HepG2 (cell line): ENCODE measurements around the gene CAVIN1. TPM values are rescaled to one million over a fixed set of nuclear protein-coding genes. Genes with fewer than 3 reads are reported as not detected.
A peak's percentile ranks its signal among the peaks of the same experiment; 100 is the strongest.

Experiments used
- EED ChIP-seq: sonication (generic); formaldehyde crosslinking; IDR thresholded peaks from 2 replicates; pipeline ENCODE4 v1.5.0; 2020; ENCODE audit warnings: mild to moderate bottlenecking, missing genetic modification reagents
- HCFC1 ChIP-seq: fragments of 150-350 bp; IDR thresholded peaks from 2 replicates; pipeline ENCODE4 v1.6.1; 2014; ENCODE audit warnings: low read depth, low read length
- HDAC1 ChIP-seq: sonication (generic); formaldehyde crosslinking; IDR thresholded peaks from 2 replicates; pipeline ENCODE4 v1.5.1; 2020; ENCODE audit warnings: mild to moderate bottlenecking, missing genetic modification reagents
- HNF4G ChIP-seq, 2 experiments: sonication (generic) in 1 of 2; formaldehyde crosslinking in 1 of 2; IDR thresholded peaks; 2 replicates each; pipeline versions ENCODE4 v1.4.0 to v1.6.1; 2011 to 2020; ENCODE audit warnings: borderline replicate concordance in 2 of 2, low read depth in 2 of 2, mild to moderate bottlenecking in 2 of 2, low read length in 1 of 2, missing genetic modification reagents in 1 of 2, moderate library complexity in 1 of 2
- HOXA7 ChIP-seq: sonication (generic); formaldehyde crosslinking; IDR thresholded peaks from 2 replicates; pipeline ENCODE4 v1.8.1; 2022; ENCODE audit warnings: mild to moderate bottlenecking, missing genetic modification reagents, moderate library complexity
- MAZ ChIP-seq, 2 experiments: sonication (generic) in 1 of 2; formaldehyde crosslinking in 1 of 2; IDR thresholded peaks; 2 replicates each; pipeline versions ENCODE4 v1.5.0 to v1.6.1; 2012 to 2020; ENCODE audit warnings: low read depth in 2 of 2, mild to moderate bottlenecking in 2 of 2, borderline replicate concordance in 1 of 2, improper control_type of control experiment in 1 of 2, low read length in 1 of 2, missing genetic modification reagents in 1 of 2, moderate library complexity in 1 of 2
- SIN3B ChIP-seq: fragments of 150-350 bp; IDR thresholded peaks from 2 replicates; pipeline ENCODE4 v1.6.1; 2014; ENCODE audit warnings: low read length
- SNAI1 ChIP-seq: sonication (generic); formaldehyde crosslinking; IDR thresholded peaks from 2 replicates; pipeline ENCODE4 v1.5.0; 2020; ENCODE audit warnings: mild to moderate bottlenecking, missing genetic modification reagents, borderline replicate concordance
- TAF15 ChIP-seq: fragments of 200-400 bp; formaldehyde crosslinking; IDR thresholded peaks from one replicate; pipeline ENCODE4 v1.6.1; 2018; ENCODE audit warnings: mild to moderate bottlenecking, low read depth, low read length; ENCODE audit not compliant: poor library complexity, severe bottlenecking
- ZBTB42 ChIP-seq: sonication (generic); formaldehyde crosslinking; IDR thresholded peaks from 2 replicates; pipeline ENCODE4 v1.5.0; 2020; ENCODE audit warnings: mild to moderate bottlenecking, missing genetic modification reagents
- ZC3H13 ChIP-seq: sonication (generic); formaldehyde crosslinking; IDR thresholded peaks from 2 replicates; pipeline ENCODE4 v1.8.1; 2023; ENCODE audit warnings: mild to moderate bottlenecking, missing genetic modification reagents, moderate library complexity
- ZFP36 ChIP-seq: fragments of 150-350 bp; IDR thresholded peaks from 2 replicates; pipeline ENCODE4 v1.6.1; 2018; ENCODE audit warnings: borderline replicate concordance, low read length, low read depth; ENCODE audit not compliant: partially characterized antibody
- ZHX1 ChIP-seq: sonication (generic); formaldehyde crosslinking; IDR thresholded peaks from 2 replicates; pipeline ENCODE4 v1.8.1; 2022; ENCODE audit warnings: low read depth, mild to moderate bottlenecking, missing genetic modification reagents
- ZNF713 ChIP-seq: sonication (generic); formaldehyde crosslinking; IDR thresholded peaks from 2 replicates; pipeline ENCODE4 v1.4.0; 2020; ENCODE audit warnings: mild to moderate bottlenecking, missing genetic modification reagents
- polyA plus RNA-seq, 8 experiments: library from polyadenylated mRNA; depleted of rRNA in 3 of 8; stranded (reverse) in 7 of 8; unstranded in 1 of 8; fragments of >200 nt; fragmentation: Illumina TruSeq in 4 of 8; extraction: Trizol in 4 of 8; gene quantifications; 2 replicates each; pipeline versions ENCODE4 v1.2.1 to v1.2.3, GENCODE V29; 2011 to 2016; ENCODE audit warnings: low read depth in 4 of 8, missing spikeins in 1 of 8, mixed read lengths in 1 of 8; ENCODE audit not compliant: insufficient read depth in 1 of 8
- total RNA-seq, 5 experiments: library from RNA; depleted of rRNA; stranded (reverse); fragments of >200 nt; fragmentation: Illumina TruSeq; extraction: Trizol; gene quantifications; 2 replicates each; pipeline ENCODE4 v1.2.3, GENCODE V29; 2016; ENCODE audit warnings: low read depth in 1 of 5
- TF ChIP-seq, protein P1 (sequence below): IDR thresholded peaks from 2 replicates; pipeline ENCODE4 v1.6.1; 2012; ENCODE audit warnings: low read depth, low read length, improper control_type of control experiment
- TF ChIP-seq, protein P2 (sequence below): sonication (generic); formaldehyde crosslinking; IDR thresholded peaks from 2 replicates; pipeline ENCODE4 v1.4.0; 2020; ENCODE audit warnings: missing genetic modification reagents, borderline replicate concordance

Gene CAVIN1
- total and polyA plus RNA-seq, 2 of the 13 experiments (the other 11 are each of a cell fraction or from before 2014, with no cell fraction given) = 15.9 to 25.5 TPM

DNA sequence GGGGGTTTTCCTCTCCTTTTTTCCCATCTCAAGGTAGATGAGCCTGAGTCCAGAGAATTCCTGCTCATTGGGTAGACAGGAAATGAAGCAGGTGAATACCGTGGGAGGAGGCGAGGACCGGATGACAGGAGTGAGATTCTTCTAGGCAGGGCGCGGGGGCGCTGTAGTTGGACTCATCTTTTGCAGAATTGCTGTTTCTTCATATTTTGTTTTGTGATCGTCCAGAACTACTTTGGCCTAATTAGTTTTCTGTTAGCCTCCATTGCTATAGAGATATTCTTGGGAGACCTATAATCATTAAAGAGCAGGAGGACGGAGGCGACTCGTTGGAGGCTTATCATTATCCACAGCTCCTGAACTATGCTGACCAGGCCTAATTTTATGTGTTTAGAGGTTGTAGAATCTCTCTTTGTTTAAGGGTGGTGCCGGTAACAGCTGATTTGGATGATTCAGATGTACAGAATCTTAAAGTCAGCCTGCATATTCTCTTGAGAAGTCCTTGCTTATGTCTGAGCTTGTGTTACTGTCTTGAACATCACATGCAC is 36.3 kb upstream of the CAVIN1 start (continued):
- TF ChIP-seq HDAC1 (CRISPR knock-in tag) (0 out of 2 replicates have a peak, but pooled peaks have one; percentile 6), TAF15 (no peak), ZNF713 (CRISPR knock-in tag) (no peak), HCFC1 (no peak), EED (CRISPR knock-in tag) (no peak), ZHX1 (CRISPR knock-in tag) (no peak), SIN3B (0 out of 2 replicates have a peak, but pooled peaks have one; percentile 1), ZBTB42 (CRISPR knock-in tag) (no peak), MAZ (IDR thresholded peaks at IDR 0.05; ENCODE audit: borderline replicate concordance, low read depth, low read length) (no peak), MAZ (CRISPR knock-in tag; IDR thresholded peaks at IDR 0.05; ENCODE audit: low read depth) (no peak), ZC3H13 (no peak), ZFP36 (no peak), HOXA7 (CRISPR knock-in tag) (no peak), SNAI1 (0 out of 2 replicates have a peak, but pooled peaks have one; percentile 44), HNF4G (IDR thresholded peaks at IDR 0.05; ENCODE audit: borderline replicate concordance, low read depth, low read length) (no peak), HNF4G (CRISPR knock-in tag; IDR thresholded peaks at IDR 0.05; ENCODE audit: borderline replicate concordance, low read depth) (no peak)
- TF ChIP-seq, protein P1, sequence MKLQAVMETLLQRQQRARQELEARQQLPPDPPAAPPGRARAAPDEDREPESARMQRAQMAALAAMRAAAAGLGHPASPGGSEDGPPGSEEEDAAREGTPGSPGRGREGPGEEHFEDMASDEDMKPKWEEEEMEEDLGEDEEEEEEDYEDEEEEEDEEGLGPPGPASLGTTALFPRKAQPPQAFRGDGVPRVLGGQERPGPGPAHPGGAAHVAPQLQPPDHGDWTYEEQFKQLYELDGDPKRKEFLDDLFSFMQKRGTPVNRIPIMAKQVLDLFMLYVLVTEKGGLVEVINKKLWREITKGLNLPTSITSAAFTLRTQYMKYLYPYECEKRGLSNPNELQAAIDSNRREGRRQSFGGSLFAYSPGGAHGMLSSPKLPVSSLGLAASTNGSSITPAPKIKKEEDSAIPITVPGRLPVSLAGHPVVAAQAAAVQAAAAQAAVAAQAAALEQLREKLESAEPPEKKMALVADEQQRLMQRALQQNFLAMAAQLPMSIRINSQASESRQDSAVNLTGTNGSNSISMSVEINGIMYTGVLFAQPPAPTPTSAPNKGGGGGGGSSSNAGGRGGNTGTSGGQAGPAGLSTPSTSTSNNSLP = no peak
- TF ChIP-seq, protein P2, sequence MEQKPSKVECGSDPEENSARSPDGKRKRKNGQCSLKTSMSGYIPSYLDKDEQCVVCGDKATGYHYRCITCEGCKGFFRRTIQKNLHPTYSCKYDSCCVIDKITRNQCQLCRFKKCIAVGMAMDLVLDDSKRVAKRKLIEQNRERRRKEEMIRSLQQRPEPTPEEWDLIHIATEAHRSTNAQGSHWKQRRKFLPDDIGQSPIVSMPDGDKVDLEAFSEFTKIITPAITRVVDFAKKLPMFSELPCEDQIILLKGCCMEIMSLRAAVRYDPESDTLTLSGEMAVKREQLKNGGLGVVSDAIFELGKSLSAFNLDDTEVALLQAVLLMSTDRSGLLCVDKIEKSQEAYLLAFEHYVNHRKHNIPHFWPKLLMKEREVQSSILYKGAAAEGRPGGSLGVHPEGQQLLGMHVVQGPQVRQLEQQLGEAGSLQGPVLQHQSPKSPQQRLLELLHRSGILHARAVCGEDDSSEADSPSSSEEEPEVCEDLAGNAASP (CRISPR knock-in tag) = no peak
